Uterus (tissue), 2 donors: ENCODE data around the gene PIAS1.
"Not testable (repeated sequence)": the region's sequence is repeated elsewhere in the genome, so short reads cannot be mapped to it uniquely, and the experiment has no call there.

Experiments
- CTCF ChIP-seq, 4 experiments: fragments of 200-600 bp in 2 of 4; fragments of 450-650 bp in 2 of 4; sonication (generic) in 2 of 4; IDR thresholded peaks; one replicate each; pipeline ENCODE4 v1.5.1; 2016 to 2019; ENCODE audit warnings: antibody characterized with exemption in 4 of 4, mild to moderate bottlenecking in 2 of 4, moderate library complexity in 1 of 4
- POLR2A ChIP-seq, 2 donors: fragments of 450-650 bp; IDR thresholded peaks; one replicate each; pipeline ENCODE4 v1.6.1; 2016; ENCODE audit warnings: antibody characterized with exemption in 2 of 2, mild to moderate bottlenecking in 1 of 2, moderate library complexity in 1 of 2

GRCh38 chr15:68213491-68213845 is 159.4 kb downstream of the PIAS1 start:
- not testable (repeated sequence) for TF ChIP-seq POLR2A, CTCF (IDR thresholded peaks at IDR 0.05)
